NB4 (cell line): ENCODE results near the gene MRPL38.
A peak's percentile ranks its signal among the peaks of the same experiment; 100 is the strongest.

Source experiments
- DNase-seq: peaks from one replicate; pipeline ENCODE4 v3.0.0; 2010; ENCODE audit warnings: low read depth
- H3K4me3 ChIP-seq: one replicate; pipeline ENCODE4 v1.5.1; 2011; ENCODE audit warnings: mild to moderate bottlenecking, low read depth, low read length, moderate library complexity
- CTCF ChIP-seq: IDR thresholded peaks from one replicate; pipeline ENCODE4 v1.5.1; 2012; ENCODE audit warnings: low read depth, low read length
- MAX ChIP-seq: IDR thresholded peaks from 2 replicates; pipeline ENCODE4 v1.6.1; 2011; ENCODE audit warnings: low read depth, low read length
- MYC ChIP-seq: IDR thresholded peaks from 2 replicates; pipeline ENCODE4 v1.6.1; 2011; ENCODE audit warnings: low read depth, low read length
- POLR2A ChIP-seq: IDR thresholded peaks from 2 replicates; pipeline ENCODE4 v1.6.1; 2011; ENCODE audit warnings: mild to moderate bottlenecking; ENCODE audit not compliant: insufficient read length; ENCODE audit errors: extremely low read depth

Gene MRPL38

GRCh38 chr17:75942473-75942872, 37.8 kb upstream of the MRPL38 start:
- DNase-seq = no peak
- no peak for TF ChIP-seq MAX
- no peak for TF ChIP-seq POLR2A
- TF ChIP-seq CTCF = no peak
- TF ChIP-seq MYC = no peak
- no peak overlapping the region for H3K4me3 ChIP-seq

- TF ChIP-seq POLR2A = no peak
- TF ChIP-seq MAX = no peak
- TF ChIP-seq CTCF = no peak
- no peak for DNase-seq
- peak overlapping the region; percentile 52 for H3K4me3 ChIP-seq
Observed at GRCh38 chr17:75941442-75941819, 36.7 kb upstream of the MRPL38 start.

GRCh38 chr17:75940727-75941441, 36.2 kb upstream of the MRPL38 start, which contains the start of gene FBF1:
FBF1 (minus strand) TSS chr17:75941042; CDS start chr17:75938149, 2,893 bp downstream.
- DNase-seq = peak; percentile 97
- TF ChIP-seq MAX (peak; percentile 93), MYC (peak; percentile 89), POLR2A (peak; percentile 66), CTCF (no peak)
- H3K4me3 ChIP-seq = peak within 1 kb of the TSS; percentile 88

GRCh38 chr17:75937652-75938051, 33.0 kb upstream of the MRPL38 start:
- TF ChIP-seq MAX = no peak
- TF ChIP-seq POLR2A = no peak
- TF ChIP-seq MYC = no peak
- no peak for TF ChIP-seq CTCF
- no peak for DNase-seq
- no peak overlapping the region for H3K4me3 ChIP-seq

- no peak for DNase-seq
- TF ChIP-seq POLR2A (no peak), MAX (no peak), CTCF (no peak), MYC (no peak)
- no peak overlapping the region for H3K4me3 ChIP-seq
Observed at GRCh38 chr17:75933808-75934207, 29.1 kb upstream of the MRPL38 start.

GRCh38 chr17:75932852-75933251, 28.2 kb upstream of the MRPL38 start:
- H3K4me3 ChIP-seq = no peak overlapping the region
- no peak for DNase-seq
- TF ChIP-seq MAX = no peak
- no peak for TF ChIP-seq POLR2A
- TF ChIP-seq MYC = no peak
- TF ChIP-seq CTCF = no peak
